A673 (cell line): ENCODE results near the gene ADAMTS10. TPM values are rescaled to one million over a fixed set of nuclear protein-coding genes. Genes with fewer than 3 reads are reported as not detected.
"Not testable (repeated sequence)": the region's sequence is repeated elsewhere in the genome, so short reads cannot be mapped to it uniquely, and the experiment has no call there.

Experiments used
- BruUV-seq: library from RNA; stranded (reverse); fragments of 400-500 nt; replicated peaks from 2 replicates; lab custom pipeline; 2021; lab: Mats Ljungman, UMichigan
- CTCF ChIA-PET: fragments of 300-600 bp; sonication (Branson Sonifier 250); formaldehyde crosslinking; loops from one replicate; lab custom pipeline; 2022; ENCODE audit warnings: antibody characterized with exemption; lab: Charles Lee
- POLR2A ChIA-PET: fragments of 300-600 bp; sonication (Branson Sonifier 250); formaldehyde crosslinking; loops from one replicate; lab custom pipeline; 2022; ENCODE audit warnings: antibody characterized with exemption; ENCODE audit not compliant: low non-redundant PET; lab: Charles Lee
- DNase-seq: peaks from one replicate; pipeline ENCODE4 v3.0.0-alpha.2; 2015; ENCODE audit warnings: low spot score
- H3K27ac ChIP-seq: fragments of 200-600 bp; sonication (generic); 2 replicates; pipeline ENCODE4 v1.5.1; 2016; ENCODE audit warnings: mixed run types, low read depth, mild to moderate bottlenecking, mixed read lengths, antibody characterized with exemption, low read length; ENCODE audit not compliant: poor library complexity, severe bottlenecking
- H3K27me3 ChIP-seq: fragments of 200-600 bp; sonication (generic); replicated peaks from 2 replicates; pipeline ENCODE4 v1.6.1; 2017; ENCODE audit warnings: mixed run types, low read depth, mild to moderate bottlenecking, mixed read lengths, antibody characterized with exemption, low read length; ENCODE audit not compliant: insufficient read depth, poor library complexity
- H3K36me3 ChIP-seq: fragments of 200-600 bp; sonication (generic); 2 replicates; pipeline ENCODE4 v1.6.1; 2016; ENCODE audit warnings: mixed run types, mild to moderate bottlenecking, mixed read lengths, antibody characterized with exemption, low read length; ENCODE audit not compliant: insufficient read depth, poor library complexity, severe bottlenecking
- H3K4me1 ChIP-seq: fragments of 200-600 bp; sonication (generic); 2 replicates; pipeline ENCODE4 v1.6.1; 2017; ENCODE audit warnings: mixed run types, mild to moderate bottlenecking, mixed read lengths, antibody characterized with exemption, low read length; ENCODE audit not compliant: insufficient read depth, poor library complexity, severe bottlenecking
- H3K4me3 ChIP-seq: fragments of 200-600 bp; sonication (generic); 2 replicates; pipeline ENCODE4 v1.5.1; 2016; ENCODE audit warnings: low read depth, mixed run types, mild to moderate bottlenecking, mixed read lengths, low read length; ENCODE audit not compliant: poor library complexity, severe bottlenecking
- H3K9me3 ChIP-seq: fragments of 200-600 bp; sonication (generic); 2 replicates; pipeline ENCODE4 v1.6.1; 2016; ENCODE audit warnings: mixed run types, low read depth, mild to moderate bottlenecking, mixed read lengths, antibody characterized with exemption, low read length; ENCODE audit not compliant: poor library complexity, severe bottlenecking
- CTCF ChIP-seq: fragments of 300-800, 200-600 bp; sonication (generic); conservative IDR thresholded peaks from 2 replicates; pipeline ENCODE4 v1.5.1; 2017; ENCODE audit warnings: low read depth, mild to moderate bottlenecking, antibody characterized with exemption, low read length, moderate library complexity, mixed read lengths
- EZH2 ChIP-seq: fragments of 200-600 bp; sonication (generic); IDR thresholded peaks from 2 replicates; pipeline ENCODE4 v1.6.1; 2017; ENCODE audit warnings: borderline replicate concordance, low read depth, mild to moderate bottlenecking, mixed read lengths, antibody characterized with exemption, low read length; ENCODE audit not compliant: poor library complexity, severe bottlenecking
- intact Hi-C: fragments of 100-400 bp; cut with micrococcal nuclease; formaldehyde crosslinking; loops from one replicate; pipeline ENCODE4 v1.10.0; 2022; ENCODE audit not compliant: unreplicated experiment
- total RNA-seq: library from RNA; stranded (reverse); gene quantifications from 2 replicates; pipeline ENCODE4 v1.2.3, GENCODE V29; 2021

The ADAMTS10 gene
- total RNA-seq, 1 experiment from 2014 or later: 29.5 TPM

DNA sequence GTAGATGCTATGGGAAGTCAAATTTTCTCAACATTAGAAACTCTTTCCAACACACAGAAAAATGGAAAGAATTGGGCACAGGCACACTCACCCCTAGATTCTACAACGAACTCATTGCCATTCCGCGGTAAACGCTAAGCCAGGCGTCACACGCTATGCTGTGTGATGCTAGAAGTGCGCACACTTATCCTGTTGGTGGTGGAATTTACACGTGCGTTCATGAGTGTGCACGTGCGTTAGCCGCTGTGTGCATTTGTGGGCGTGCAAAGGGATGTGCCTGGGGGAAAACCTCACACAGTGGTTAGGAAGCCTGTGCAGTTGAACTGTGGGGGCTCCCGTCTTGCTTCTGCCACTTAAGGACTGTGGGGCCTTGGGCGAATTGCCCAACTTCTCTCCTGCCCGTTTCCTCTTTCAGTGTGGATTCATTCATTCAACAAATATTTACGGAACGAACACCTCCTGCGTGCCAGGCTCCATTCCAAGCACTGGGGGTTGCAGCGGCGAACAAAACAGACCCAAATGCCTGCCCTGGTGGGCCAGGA lies 27.6 kb upstream of the ADAMTS10 start:
- Histone ChIP-seq H3K27me3 (no peaks in the 10 kb centered on the region), H3K4me1 (peaks cover 29% of the 10 kb centered on the region), H3K9me3 (peaks cover 7% of the 10 kb centered on the region), H3K4me3 (no peak overlapping the region), H3K36me3 (no peaks in the 10 kb centered on the region), H3K27ac (peak overlapping the region; percentile 48)
- CTCF ChIA-PET: no interaction called here
- TF ChIP-seq EZH2 (no peak), CTCF (no peak)
- POLR2A ChIA-PET: no interaction called here
- peak; percentile 78 for DNase-seq
- BruUV-seq: no TSS peak
- intact Hi-C loops: no loop called here

DNA sequence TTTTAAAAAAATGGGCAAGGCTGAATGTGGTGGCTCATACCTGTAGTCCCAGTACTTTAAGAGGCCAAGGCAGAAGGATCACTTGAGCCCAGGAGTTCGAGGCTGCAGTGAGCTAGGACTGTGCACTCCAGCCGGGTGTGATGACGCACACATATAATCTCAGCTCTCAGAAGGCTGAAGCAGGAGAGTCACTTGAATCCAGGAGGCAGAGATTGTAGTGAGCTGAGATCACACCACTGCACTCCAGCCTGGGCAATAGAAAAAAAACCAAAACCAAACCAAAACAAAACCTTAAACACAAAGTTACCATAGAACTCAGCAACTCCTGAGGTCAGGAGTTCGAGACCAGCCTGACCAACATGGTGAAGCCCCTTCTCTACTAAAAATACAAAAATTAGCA lies 26.6 kb upstream of the ADAMTS10 start:
- CTCF ChIA-PET, BruUV-seq, DNase-seq: not testable (repeated sequence)

GRCh38 chr19:8635422-8635821 lies 24.9 kb upstream of the ADAMTS10 start:
- Histone ChIP-seq H3K27me3 (no peaks in the 10 kb centered on the region), H3K4me1 (peaks cover 50% of the 10 kb centered on the region), H3K9me3 (no peaks in the 10 kb centered on the region), H3K27ac (peak overlapping the region; percentile 5), H3K36me3 (no peaks in the 10 kb centered on the region), H3K4me3 (no peak overlapping the region)
- intact Hi-C loops: no loop called here
- DNase-seq: no peak
- POLR2A ChIA-PET: no interaction called here
- CTCF ChIA-PET: no interaction called here
- BruUV-seq: no TSS peak
- TF ChIP-seq EZH2 (no peak), CTCF (no peak)

More for the DNA sequence above, 26.6 kb upstream of the ADAMTS10 start:
- H3K36me3 ChIP-seq, POLR2A ChIA-PET, H3K4me3 ChIP-seq, intact Hi-C loops, H3K9me3 ChIP-seq, H3K27me3 ChIP-seq, H3K27ac ChIP-seq: not testable (repeated sequence)
- peaks cover 34% of the 10 kb centered on the region for H3K4me1 ChIP-seq

- Histone ChIP-seq H3K27me3 (no peaks in the 10 kb centered on the region), H3K27ac (peak overlapping the region; percentile 64), H3K36me3 (no peaks in the 10 kb centered on the region), H3K4me3 (no peak overlapping the region), H3K4me1 (peaks cover 29% of the 10 kb centered on the region), H3K9me3 (no peaks in the 10 kb centered on the region)
- CTCF ChIA-PET: interaction anchor here (1.4 kb wide), 1 partner anchor 10 kb away, joined by 15 read pairs; no protein-coding TSS in a partner anchor
- no peak for TF ChIP-seq CTCF
- no peak for TF ChIP-seq EZH2
- POLR2A ChIA-PET: no interaction called here
- DNase-seq: peak; percentile 86
- intact Hi-C loops: no loop called here
- no TSS peak for BruUV-seq
These were observed 20.9 kb upstream of the ADAMTS10 start for GRCh38 chr19:8631425-8631819.
